GOT3 (cell line): ENCODE measurements around the gene RHOBTB1.

Experiments used
- DNase-seq: peaks from one replicate; lab custom pipeline; 2025; ENCODE audit warnings: mixed read lengths; lab: John Stamatoyannopoulos, UW

Gene RHOBTB1

DNA sequence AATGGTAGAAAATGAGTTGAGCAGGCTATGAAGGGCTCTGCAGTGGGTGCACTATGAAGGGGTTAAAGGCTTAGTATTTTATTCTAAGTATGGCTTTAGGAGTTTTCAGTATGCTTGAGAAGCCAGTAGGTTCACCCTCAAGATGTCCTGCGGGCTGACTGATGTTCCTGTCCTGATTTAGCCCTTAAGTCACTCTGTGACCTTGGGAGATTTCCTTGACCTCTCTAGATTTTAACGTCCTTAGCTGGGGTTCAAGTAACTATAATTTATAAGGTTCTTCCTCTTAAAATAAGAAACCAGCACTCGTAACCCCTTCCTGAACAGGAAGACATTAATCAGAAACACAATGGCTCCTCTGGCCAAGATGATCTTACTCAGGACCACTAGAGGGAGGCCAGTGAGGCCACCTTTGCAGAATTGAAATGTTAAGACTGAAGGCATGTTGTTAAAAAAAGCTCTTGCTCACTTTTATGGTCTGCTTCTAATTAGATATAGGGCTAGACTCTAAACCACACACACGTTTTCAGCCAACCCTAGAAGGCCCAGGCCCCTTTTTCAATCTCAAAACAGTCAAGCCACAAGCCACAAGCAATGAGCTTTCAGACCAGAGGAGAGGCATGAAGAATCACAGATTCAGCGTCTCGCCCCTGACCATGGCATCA is 123.8 kb downstream of the RHOBTB1 start:
- no peak for DNase-seq
